ENCODE data around the gene MED12.
A peak's percentile ranks its signal among the peaks of the same experiment; 100 is the strongest.
"Not testable (repeated sequence)": the region's sequence is repeated elsewhere in the genome, so short reads cannot be mapped to it uniquely, and the experiment has no call there.

The MED12 gene

DNA sequence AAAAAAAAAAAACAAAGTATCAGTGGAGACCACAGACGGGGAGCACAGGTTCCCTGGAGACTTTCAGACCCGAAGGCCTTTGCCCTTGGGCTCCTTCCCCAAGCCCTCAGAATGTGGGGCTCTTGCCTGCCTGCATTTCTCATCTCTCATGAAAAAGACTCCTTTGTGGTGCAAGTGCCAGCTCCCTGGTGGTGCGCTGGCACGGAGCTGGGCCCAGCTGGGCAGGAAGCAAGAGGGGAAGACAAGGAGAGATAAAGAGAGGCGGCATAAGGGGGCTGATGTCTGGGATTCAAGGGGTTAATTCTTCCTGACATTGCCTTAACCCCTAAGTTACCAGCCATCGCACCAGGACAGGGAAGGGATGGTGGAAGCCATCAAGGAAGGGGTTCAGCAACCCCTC lies 48.1 kb downstream of the MED12 start:
- DNase-seq, result no peak

DNA sequence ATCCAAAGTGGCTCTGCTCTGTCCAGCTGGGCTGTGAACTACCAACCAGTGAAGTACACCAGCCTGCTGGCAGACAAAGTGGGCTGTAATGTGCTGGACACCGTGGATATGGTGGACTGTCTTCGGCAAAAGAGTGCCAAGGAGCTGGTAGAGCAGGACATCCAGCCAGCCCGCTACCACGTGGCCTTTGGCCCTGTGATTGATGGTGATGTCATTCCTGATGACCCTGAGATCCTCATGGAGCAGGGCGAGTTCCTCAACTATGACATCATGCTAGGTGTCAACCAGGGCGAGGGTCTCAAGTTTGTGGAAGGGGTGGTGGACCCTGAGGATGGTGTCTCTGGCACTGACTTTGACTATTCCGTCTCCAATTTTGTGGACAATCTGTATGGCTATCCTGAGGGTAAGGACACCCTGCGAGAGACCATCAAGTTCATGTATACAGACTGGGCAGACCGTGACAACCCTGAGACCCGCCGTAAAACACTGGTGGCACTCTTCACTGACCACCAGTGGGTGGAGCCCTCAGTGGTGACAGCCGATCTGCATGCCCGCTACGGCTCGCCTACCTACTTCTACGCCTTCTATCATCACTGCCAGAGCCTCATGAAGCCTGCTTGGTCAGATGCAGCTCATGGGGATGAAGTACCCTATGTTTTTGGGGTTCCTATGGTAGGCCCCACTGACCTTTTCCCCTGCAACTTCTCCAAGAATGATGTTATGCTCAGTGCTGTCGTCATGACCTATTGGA lies 48.8 kb downstream of the MED12 start:
- no peak for DNase-seq

DNA sequence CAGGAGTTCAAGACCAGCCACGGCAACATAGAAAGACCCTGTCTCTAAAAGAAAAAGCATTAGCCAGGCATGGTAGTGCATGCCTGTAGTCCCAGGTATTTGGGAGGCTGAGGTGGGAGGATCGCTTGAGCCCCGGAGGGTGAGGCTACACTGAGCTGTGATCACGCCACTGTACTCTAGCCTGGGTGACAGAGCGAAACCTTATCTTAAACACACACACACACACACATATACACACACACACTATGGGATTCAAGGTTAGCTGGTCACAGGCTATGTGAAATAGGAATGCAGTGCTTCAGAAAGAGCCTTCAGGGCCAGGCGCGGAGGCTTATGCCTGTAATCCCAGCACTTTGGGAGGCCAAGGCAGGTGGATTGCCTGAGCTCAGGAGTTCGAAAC lies 49.7 kb downstream of the MED12 start:
- DNase-seq, result no peak

DNA sequence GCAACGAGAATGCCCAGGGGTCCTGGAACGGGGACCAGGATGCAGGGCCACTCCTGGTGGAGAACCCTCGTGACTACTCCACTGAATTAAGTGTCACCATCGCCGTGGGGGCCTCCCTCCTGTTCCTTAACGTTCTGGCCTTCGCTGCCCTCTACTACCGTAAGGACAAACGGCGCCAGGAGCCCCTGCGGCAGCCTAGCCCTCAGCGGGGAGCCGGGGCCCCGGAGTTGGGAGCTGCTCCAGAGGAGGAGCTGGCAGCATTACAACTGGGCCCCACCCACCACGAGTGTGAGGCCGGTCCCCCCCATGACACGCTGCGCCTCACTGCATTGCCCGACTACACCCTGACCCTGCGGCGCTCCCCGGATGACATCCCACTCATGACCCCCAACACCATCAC lies 51.2 kb downstream of the MED12 start:
- no peak for DNase-seq

DNA sequence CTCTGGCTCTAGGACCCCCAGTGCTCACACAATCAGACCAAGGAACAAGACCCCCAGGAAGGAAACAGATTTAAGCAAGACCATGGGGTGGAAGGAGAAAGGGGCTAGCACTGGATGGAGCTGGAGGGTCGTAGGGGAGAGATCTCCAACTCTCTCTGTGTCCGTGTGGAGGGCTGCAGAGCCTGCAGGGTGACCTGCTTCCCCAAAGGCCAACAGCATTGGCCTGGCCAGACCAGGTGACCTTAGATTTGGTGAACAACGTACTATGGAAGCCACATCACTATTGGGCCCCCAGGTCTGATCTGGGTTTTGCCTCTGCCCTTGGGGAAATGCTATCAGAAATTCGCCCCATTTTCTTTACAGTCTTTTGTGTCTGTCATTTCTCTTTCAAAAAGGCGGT lies 52.3 kb downstream of the MED12 start:
- DNase-seq, result no peak

DNA sequence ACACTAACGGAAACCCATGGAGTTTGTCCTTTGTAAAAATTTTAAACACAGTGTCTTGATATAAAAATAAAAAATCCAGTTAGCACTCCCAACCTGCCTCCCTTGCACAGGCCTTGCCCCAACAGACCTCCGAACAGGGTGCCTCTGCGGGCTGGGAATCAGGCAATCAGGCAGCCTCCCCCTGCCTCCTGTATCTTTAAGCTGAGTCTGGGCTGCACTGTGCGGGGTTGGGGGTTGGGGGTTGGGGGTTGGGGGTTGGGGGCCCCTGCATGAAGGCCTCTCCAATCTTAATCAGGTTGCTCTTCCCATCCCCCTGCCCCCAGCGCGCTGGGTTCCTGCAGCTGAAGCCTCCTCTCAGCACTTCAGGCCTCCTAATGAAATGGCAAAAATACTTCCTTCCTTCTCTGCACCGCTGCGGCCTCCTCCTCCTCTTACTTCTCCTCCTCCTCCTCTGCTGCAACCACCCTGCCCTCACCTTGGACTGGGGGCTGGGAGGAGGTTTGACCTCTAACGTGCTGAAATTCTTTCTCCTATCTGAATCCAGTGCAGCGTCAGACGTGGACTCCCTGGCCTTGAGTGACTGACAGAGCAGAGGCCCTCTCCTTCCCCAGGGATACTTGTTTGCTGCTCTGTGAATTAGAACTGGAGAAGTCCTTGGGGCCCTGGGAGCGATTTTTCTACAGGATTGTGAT lies 52.9 kb downstream of the MED12 start:
- DNase-seq, result peak; percentile 69

DNA sequence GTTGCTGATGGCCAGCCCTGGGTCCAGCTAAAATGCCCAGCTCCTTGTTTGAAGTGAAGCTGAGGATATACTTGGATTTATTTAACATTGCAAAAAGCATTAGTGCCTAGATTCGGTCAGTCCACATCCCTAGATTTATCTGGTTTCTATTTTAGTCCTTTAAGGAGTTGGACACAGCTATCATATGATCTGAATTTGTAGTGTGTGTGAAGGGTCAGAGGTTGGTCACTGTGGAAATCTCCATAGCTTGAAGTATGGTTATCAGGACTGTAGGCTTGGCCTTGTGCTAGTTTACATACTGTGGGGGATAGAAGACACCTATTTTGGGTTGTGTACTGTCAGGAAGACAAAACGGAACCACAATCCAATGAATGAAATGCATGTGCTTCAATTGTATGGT lies 55.0 kb downstream of the MED12 start:
- no peak for DNase-seq

DNA sequence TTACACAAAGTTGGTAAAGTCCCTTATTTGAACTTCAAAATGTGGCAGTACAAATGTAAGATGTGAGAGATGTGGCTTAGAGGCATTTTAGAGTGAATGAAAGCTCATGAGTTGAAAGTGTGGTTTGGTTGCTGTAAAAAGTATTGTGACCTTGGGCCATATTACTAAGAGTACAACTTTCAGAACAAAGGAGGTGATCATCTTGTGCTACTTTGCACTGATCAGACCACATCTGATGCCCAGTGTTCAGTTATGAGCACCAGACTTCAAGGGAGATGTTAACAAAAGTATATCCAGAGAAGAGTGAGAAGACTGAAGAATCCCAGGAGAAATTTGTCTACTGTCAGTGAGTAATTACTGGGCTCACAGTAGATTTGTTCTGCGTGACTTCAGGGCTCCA lies 56.4 kb downstream of the MED12 start:
- DNase-seq, result no peak

DNA sequence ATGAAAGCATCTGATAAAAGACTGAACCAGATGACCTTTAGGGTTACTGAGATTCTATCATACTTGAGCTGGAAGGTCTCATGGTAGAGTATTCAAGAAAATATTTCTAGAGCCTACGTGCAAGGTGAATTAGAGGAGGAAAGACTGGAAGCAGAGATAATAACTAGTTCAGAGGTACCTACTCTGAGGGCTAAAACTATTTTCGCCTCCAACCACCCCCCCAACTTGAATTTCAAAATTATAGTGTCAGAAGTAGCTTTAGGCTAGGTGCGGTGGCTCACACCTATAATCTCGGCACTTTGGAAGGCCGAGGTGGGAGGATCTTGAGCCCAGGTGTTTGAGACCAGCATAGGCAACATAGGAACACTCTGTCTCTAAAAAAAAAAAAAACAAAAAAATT lies 57.1 kb downstream of the MED12 start:
- no peak for DNase-seq

DNA sequence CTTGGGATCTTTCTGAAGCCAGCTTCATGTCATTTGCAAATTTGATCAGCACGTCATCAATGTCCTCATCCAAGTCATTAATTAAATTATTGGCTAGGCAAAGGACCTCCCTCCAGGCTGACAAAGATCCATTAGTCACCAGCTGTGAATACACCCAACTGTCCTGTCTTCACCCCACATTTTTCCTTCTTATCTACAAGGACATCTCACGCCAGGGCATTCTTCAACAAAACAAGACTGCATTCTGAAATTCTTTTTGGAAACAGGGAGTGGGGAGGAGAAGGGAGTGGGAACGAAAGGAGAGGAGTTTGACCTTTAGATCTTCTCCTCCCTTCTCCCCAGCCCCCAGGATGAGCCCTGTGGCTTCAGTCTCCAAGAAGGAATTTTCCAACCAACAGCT lies 58.9 kb downstream of the MED12 start:
- no peak for DNase-seq

DNA sequence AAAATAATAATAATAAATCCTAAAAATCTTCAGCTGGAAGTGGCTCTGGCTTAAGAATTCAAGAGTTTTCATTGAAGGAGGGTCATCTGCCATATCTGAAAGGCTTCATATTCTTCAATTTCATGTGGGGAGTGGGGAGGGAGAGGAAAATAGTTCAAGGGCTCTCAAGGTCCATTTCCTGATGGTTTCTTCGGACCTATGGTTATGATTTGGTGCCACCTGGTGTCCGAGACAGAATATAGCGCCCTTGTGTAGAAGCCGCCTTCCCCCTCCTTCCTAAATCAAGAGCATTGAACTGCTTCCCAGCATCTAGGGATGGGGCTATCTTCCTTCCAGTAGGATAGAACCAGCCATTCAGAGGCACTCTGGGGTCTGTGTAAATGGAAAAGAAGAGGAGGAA lies 60.5 kb downstream of the MED12 start:
- DNase-seq, result no peak

DNA sequence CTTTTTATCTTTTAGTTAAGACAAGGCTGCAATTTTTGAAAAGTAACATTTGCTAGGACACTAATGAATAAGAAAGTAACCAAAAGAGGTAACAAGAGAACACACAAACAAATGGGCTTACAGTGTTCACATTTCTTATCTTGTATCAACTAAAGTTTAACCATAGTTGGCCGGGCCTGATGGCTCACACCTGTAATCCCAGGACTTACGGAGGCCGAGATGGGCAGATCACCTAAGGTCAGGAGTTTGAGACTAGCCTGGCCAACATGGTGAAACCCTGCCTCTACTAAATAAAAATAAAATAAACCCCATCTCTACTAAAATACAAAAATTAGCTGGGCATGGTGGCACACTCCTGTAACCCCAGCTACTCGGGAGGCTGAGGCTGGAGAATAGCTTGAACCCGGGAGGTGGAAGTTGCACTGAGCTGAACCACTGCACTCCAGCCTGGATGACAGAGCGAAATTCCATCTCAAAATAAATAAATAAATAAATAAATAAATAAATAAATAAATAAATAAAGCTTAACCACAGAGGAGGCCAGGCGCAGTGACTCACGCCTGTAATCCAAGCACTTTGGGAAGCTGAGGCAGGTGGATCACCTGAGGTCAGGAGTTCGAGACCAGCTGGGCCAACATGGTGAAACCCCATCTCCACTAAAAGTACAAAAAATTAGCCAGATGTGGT lies 62.3 kb downstream of the MED12 start:
- DNase-seq, result not testable (repeated sequence)

DNA sequence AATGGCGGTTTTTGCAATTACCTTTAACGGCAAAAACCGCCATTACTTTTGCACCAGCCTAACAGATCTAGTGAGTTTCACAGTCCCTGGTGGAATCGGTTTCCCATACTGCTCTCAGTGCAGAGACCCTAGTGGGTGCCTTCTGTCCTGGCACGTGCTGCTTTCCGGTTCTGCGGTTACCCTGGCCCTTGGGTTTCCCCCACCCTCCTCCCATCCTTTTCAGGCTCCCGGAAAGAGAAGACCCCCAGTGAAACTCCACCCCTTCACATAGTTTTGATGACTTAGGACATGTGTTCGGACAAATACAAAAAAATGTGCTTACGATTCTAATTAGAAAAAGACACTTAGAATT lies 63.1 kb downstream of the MED12 start:
- DNase-seq, result peak; percentile 52

DNA sequence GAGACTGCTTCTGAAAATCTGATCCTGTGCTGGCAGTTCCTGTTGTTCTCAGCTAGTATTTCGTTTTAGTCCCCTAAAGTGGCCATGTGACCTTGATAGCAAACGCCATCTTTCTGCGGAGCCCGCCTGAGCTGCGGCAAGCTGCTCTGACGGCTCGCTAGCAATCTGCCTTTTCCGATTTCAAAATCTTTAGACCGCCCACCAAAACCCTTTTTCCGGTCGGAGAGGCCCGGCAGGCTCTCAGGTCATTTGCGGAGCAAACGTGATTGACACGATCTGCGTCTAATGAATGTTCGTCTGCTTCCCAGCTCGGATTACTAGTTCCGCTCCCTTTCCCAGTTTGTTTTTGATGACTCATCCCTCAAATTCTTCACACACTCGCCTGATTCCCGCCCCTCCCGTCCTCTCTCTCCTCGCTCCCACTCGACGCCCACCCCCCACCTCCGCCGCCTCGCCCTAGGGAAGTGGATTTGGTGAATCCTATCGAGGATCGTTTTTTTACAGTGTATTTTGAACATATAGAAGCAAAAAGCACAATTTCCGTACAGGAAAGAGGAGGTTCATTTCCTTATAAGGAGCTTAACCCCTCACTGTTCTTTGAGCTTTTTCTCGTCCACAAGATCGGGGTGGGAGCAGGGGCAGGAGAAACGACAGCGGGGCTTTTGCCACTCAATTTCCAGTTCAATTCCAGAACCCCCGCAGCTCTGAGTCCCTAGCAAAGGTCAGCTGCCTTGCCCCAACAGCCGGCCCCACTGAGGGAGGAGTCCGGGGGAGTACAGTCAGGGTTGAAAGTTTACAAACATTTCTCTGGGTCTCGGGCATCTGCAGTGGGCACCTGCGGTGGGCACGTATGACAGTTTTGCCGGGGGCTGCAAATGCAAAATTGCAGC lies 63.8 kb downstream of the MED12 start:
- peak; percentile 88 for DNase-seq

DNA sequence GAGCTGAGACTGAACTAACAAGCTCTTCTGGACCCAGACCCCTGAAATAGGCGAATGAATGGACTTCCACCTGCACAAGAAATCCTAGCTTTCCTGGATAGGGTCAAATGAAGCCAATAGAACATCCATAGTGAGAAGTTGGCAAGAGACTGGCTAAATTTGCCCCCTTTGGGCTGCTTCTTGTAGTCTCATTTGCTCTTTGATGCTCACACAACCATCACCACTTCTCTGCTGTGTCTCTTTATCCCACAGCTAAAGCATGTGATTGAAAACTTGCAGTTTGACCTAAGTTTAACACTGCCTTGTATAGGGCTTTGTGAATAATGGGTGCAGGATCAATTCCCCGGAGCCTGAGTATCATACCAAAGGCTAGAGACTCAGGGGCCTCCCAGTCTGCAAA lies 64.5 kb downstream of the MED12 start:
- DNase-seq, result no peak

DNA sequence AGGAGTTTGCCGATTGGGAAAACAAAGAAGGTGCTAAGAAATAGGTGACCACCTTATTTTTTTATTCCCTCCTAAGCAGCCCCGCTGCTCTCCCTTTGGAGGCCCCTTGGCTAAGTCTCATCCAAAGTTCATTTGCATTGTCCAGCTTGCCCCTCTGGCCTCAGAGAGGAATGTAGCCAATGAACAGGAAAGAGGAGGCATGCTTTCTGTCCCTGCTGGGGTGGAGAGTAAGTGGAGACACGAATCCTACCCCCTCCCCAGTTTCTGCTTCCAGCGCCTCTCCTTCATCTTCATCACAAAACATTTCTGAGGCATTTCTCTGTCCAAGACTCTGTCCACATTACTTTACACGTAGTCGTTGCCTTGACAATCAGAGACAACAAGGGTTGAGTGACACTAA lies 64.9 kb downstream of the MED12 start:
- no peak for DNase-seq

DNA sequence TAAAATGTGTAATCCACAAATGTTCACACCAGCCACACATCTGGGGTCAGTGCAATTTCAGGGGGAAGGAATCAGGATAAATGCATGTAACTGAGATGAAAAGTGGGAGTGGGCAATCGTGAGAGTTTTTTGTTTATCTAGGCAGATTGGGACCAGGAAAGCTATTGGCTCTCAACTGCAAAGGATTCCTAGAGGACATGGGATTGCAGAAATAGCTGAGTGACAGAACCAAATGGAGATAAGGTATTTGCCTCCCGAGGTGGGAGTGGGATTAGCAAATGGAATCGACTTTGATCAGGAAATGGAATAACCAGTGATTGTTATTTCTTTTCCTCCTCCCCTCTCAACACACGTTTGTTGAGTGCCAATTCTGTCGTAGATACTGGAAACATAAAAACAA lies 65.7 kb downstream of the MED12 start:
- DNase-seq, result no peak

DNA sequence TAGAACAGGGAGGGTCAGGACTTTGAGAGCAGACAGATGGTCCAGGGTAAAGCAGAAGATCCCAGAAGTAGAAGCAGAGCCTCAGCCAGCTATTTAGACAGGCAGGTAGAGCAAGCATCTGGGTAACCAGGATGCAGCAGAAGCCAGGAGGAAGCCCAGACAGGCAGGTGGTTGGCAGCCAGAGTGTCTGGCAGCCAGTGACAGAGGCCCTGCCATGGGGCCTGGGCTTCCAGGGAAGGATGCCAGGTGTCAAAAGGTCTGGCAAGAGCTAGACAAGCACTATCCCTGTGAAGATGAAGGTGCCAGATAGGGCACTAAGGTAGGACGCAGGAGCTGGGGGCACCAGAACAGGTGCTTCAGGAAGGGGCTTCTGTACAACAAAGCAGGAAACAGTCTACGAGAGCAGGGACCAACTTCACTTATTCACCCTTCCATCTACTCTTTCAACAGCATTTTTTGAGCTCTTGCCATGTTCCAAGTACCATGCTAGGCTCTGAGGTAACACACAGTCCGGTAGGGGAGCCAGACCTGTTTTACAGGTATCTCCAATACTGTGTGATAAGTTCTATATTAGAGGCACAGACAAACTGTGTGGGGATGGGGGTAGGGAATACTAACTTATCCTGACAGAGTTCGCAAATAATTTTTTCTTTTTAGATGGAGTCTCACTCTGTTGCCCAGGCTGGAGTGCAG lies 66.6 kb downstream of the MED12 start:
- no peak for DNase-seq

DNA sequence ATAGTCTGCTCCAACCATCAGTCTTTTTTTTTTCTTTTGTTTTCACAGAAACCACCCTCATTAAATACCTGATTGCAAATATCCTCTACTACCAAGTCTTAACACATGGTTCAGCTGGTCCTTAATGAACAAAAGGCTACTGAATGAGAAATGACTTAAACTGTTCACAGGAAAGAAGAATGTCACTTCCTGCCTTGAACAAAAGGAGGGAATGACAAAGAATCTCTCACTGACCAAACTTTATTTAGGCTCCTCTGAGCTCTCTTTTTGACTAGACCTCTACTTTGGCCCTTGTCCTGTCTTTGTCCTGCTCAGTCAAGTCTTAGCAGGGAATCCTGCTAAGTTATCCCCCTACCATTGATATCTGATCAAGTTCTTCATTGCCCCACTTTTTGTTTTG lies 72.9 kb downstream of the MED12 start:
- DNase-seq, result no peak
